GM12878 (cell line): ENCODE measurements around the gene CTNNA3. TPM values are rescaled to one million over a fixed set of nuclear protein-coding genes. Genes with fewer than 3 reads are reported as not detected.
"Not testable (repeated sequence)": the region's sequence is repeated elsewhere in the genome, so short reads cannot be mapped to it uniquely, and the experiment has no call there.

Experiments
- ATAC-seq: fragments of 200-7000 bp; cut with Tn5 transposase; 3 replicates; pipeline ENCODE4 v1.9.1; 2020; ENCODE audit warnings: mild to moderate bottlenecking, moderate library complexity
- BruUV-seq: library from RNA; stranded (reverse); fragments of 400-500 nt; replicated peaks from 2 replicates; lab custom pipeline; 2021; lab: Mats Ljungman, UMichigan
- CTCF ChIA-PET: fragments of 300-600 bp; sonication (Branson Sonifier 250); formaldehyde crosslinking; extraction: SDS; loops from one replicate; lab custom pipeline; 2021; ENCODE audit warnings: inconsistent platforms; lab: Yijun Ruan, JAX
- POLR2A ChIA-PET: fragments of 350-600 bp; formaldehyde crosslinking; extraction: SDS; loops from one replicate; lab custom pipeline; 2021; ENCODE audit warnings: inconsistent platforms; lab: Charles Lee
- RAD21 ChIA-PET: fragments of 300-600 bp; sonication (Branson Sonifier 250); formaldehyde crosslinking; loops from one replicate; lab custom pipeline; 2023; ENCODE audit warnings: antibody characterized with exemption; ENCODE audit not compliant: unreplicated experiment; lab: Charles Lee
- SMC1A ChIA-PET: fragments of 300-600 bp; sonication (Branson Sonifier 250); formaldehyde crosslinking; loops from one replicate; lab custom pipeline; 2023; ENCODE audit not compliant: unreplicated experiment, uncharacterized antibody; lab: Charles Lee
- DNase-seq: peaks from one replicate; pipeline ENCODE4 v3.0.0-alpha.2; 2011; ENCODE audit warnings: low read depth, low spot score
- FAIRE-seq: peaks from 3 replicates; lab custom pipeline; 2011; peaks lifted over from hg19 to GRCh38; lab: Jason Lieb, UNC
- H2AFZ ChIP-seq: 2 replicates; pipeline ENCODE4 v1.6.0; 2011; ENCODE audit warnings: low read depth, low read length, control low read depth; ENCODE audit not compliant: control insufficient read depth
- H3K27ac ChIP-seq: 2 replicates; pipeline ENCODE4 v1.5.1; 2011; ENCODE audit warnings: control low read depth; ENCODE audit not compliant: control insufficient read depth, insufficient read depth
- H3K27me3 ChIP-seq, 2 experiments: replicated peaks in 1 of 2; 2 replicates each; pipeline versions ENCODE4 v1.6.0 to v1.6.1; 2011; ENCODE audit warnings: low read length in 1 of 2; ENCODE audit not compliant: control insufficient read depth in 2 of 2, insufficient read depth in 2 of 2
- H3K36me3 ChIP-seq, 2 experiments: 2 replicates each; pipeline ENCODE4 v1.5.1; 2011; ENCODE audit warnings: low read length in 1 of 2; ENCODE audit not compliant: control insufficient read depth in 2 of 2, insufficient read depth in 2 of 2
- H3K4me1 ChIP-seq: 2 replicates; pipeline ENCODE4 v1.6.1; 2011; ENCODE audit warnings: mild to moderate bottlenecking, low read length, moderate library complexity, mixed read lengths; ENCODE audit not compliant: control insufficient read depth, insufficient read depth
- H3K4me2 ChIP-seq: 2 replicates; pipeline ENCODE4 v1.6.0; 2011; ENCODE audit warnings: control low read depth; ENCODE audit not compliant: control insufficient read depth, insufficient read depth
- H3K4me3 ChIP-seq: fragments of 200-600 bp; sonication (generic); 2 replicates; pipeline ENCODE4 v1.5.1; 2016
- H3K79me2 ChIP-seq: 2 replicates; pipeline ENCODE4 v1.6.0; 2011; ENCODE audit warnings: low read length; ENCODE audit not compliant: control insufficient read depth, insufficient read depth
- H3K9ac ChIP-seq: 2 replicates; pipeline ENCODE4 v1.8.0; 2011; ENCODE audit warnings: low read length, control low read depth, mixed read lengths; ENCODE audit not compliant: control insufficient read depth, insufficient read depth
- H3K9me3 ChIP-seq: replicated peaks from 3 replicates; pipeline ENCODE4 v1.5.1; 2011; ENCODE audit warnings: mild to moderate bottlenecking, low read length; ENCODE audit not compliant: control insufficient read depth, insufficient read depth
- H4K20me1 ChIP-seq: 2 replicates; pipeline ENCODE4 v1.6.0; 2011; ENCODE audit not compliant: control insufficient read depth, insufficient read depth
- CEBPB ChIP-seq, 2 experiments: fragments of 150-350 bp in 1 of 2; IDR thresholded peaks; 2 replicates each; pipeline ENCODE4 v1.6.1; 2012 to 2014; ENCODE audit warnings: low read depth in 2 of 2, low read length in 2 of 2, borderline replicate concordance in 1 of 2, inconsistent platforms in 1 of 2
- ESRRA ChIP-seq: IDR thresholded peaks from 2 replicates; pipeline ENCODE4 v1.6.1; 2012; ENCODE audit warnings: mild to moderate bottlenecking, low read length, improper control_type of control experiment
- WGBS: methylation state at CpG from one replicate; pipeline ENCODE4 v1.1.6; 2016; ENCODE audit warnings: low lambda C conversion rate; ENCODE audit not compliant: insufficient replicate concordance, insufficient coverage; ENCODE audit errors: missing lambda C conversion rate; 5-methylcytosine and 5-hydroxymethylcytosine counted together
- in situ Hi-C: fragments of 300-500 bp; cut with MboI; formaldehyde crosslinking; loops from 9 replicates; pipeline ENCODE4 v1.14.3; 2018; ENCODE audit warnings: mixed read lengths
- intact Hi-C: fragments of 100-400 bp; cut with micrococcal nuclease; formaldehyde crosslinking; loops from one replicate; pipeline ENCODE4 v1.14.2; 2022; ENCODE audit not compliant: unreplicated experiment
- polyA plus RNA-seq, 11 experiments: library from polyadenylated mRNA; depleted of rRNA in 4 of 11; unstranded in 6 of 11; stranded (reverse) in 5 of 11; fragments of >200 nt; fragmentation: Nextera tagmentation in 4 of 11; fragmentation: Illumina TruSeq in 1 of 11; extraction: Ambion mirVana in 4 of 11; extraction: Trizol in 1 of 11; gene quantifications; 1 replicate in 1 of 11; 2 replicates in 10 of 11; pipeline versions ENCODE4 v1.2.1 to v1.2.3, GENCODE V29; 2011 to 2016; ENCODE audit warnings: inconsistent platforms in 2 of 11, missing spikeins in 2 of 11, low read depth in 1 of 11
- total RNA-seq, 4 experiments: library from RNA; depleted of rRNA in 3 of 4; stranded (reverse); fragments of >200 nt in 3 of 4; fragmentation: Illumina TruSeq in 1 of 4; extraction: Trizol in 1 of 4; gene quantifications; 2 replicates each; pipeline versions ENCODE4 v1.2.1 to v1.2.3, GENCODE V29; 2013 to 2021

Gene CTNNA3
- total and polyA plus RNA-seq, 10 of the 15 experiments (the other 5 are each of a cell fraction or from before 2014, with no cell fraction given), result under 0.01 to 4.5 (median 0.22) TPM; not detected in 2

- no TSS peak for BruUV-seq
- no peak for ATAC-seq
- no peak for TF ChIP-seq ESRRA
- TF ChIP-seq CEBPB (IDR thresholded peaks at IDR 0.05; ENCODE audit: borderline replicate concordance in 1 of 2, low read depth in 2 of 2, low read length in 2 of 2), result no peak
- CTCF ChIA-PET, result interaction anchor here (1.2 to 4.1 kb wide), 3 partner anchors 9 to 73 kb away, joined by 3 to 35 read pairs (median 16); partner anchors contain the start of gene CTNNA3
- intact Hi-C loops, result no loop called here
- H4K20me1 ChIP-seq, result no peaks in the 10 kb centered on the region
- H3K9ac ChIP-seq, result no peak overlapping the region
- in situ Hi-C loops, result no loop called here
- no peak for FAIRE-seq
- H3K9me3 ChIP-seq, result no peaks in the 10 kb centered on the region; the same call in 2 of the 3 replicates
- POLR2A ChIA-PET, result no interaction called here
- WGBS, result 44% methylated on average over 1 of the region's 1 CpG
- SMC1A ChIA-PET, result interaction anchor here (0.8 to 2.1 kb wide), 3 partner anchors 11 to 71 kb away, joined by 3 to 7 read pairs (median 3); no protein-coding TSS in a partner anchor
- no peaks in the 10 kb centered on the region for H3K4me1 ChIP-seq
- no peaks in the 10 kb centered on the region for H3K36me3 ChIP-seq
- RAD21 ChIA-PET, result interaction anchor here (1.6 kb wide), 1 partner anchor 8 kb away, joined by 7 read pairs; no protein-coding TSS in a partner anchor
- H2AFZ ChIP-seq, result no peak overlapping the region
- DNase-seq, result no peak
- H3K27me3 ChIP-seq, result no peaks in the 10 kb centered on the region
- H3K4me2 ChIP-seq, result no peak overlapping the region
- H3K4me3 ChIP-seq, result no peak overlapping the region
- H3K79me2 ChIP-seq, result no peaks in the 10 kb centered on the region
- no peak overlapping the region for H3K27ac ChIP-seq
Measured at GRCh38 chr10:67705921-67706320, 9.9 kb upstream of the CTNNA3 start.

GRCh38 chr10:67699613-67700270, 3.7 kb upstream of the CTNNA3 start:
- RAD21 ChIA-PET, H3K9ac ChIP-seq, H3K36me3 ChIP-seq, H3K27ac ChIP-seq, H4K20me1 ChIP-seq, H3K4me2 ChIP-seq, SMC1A ChIA-PET, H3K9me3 ChIP-seq, DNase-seq, POLR2A ChIA-PET, H3K4me1 ChIP-seq, intact Hi-C loops, FAIRE-seq, CTCF ChIA-PET, BruUV-seq, H3K27me3 ChIP-seq, H3K79me2 ChIP-seq, H2AFZ ChIP-seq, H3K4me3 ChIP-seq, ATAC-seq: not testable (repeated sequence)
- in situ Hi-C loops, result loop anchor here (5.0 kb wide), 1 partner anchor 78 kb away; no protein-coding TSS in a partner anchor
- 77% methylated on average over 21 of the region's 23 CpGs for WGBS
